ENCODE measurements around the gene SAGE1.
"Not testable (repeated sequence)": the region's sequence is repeated elsewhere in the genome, so short reads cannot be mapped to it uniquely, and the experiment has no call there.

Gene SAGE1

GRCh38 chrX:135893294-135893817, at the start of gene SAGE1, which contains the start of gene CT45A10:
TSS of gene SAGE1 (plus strand) at chrX:135893716. CDS start at chrX:135896243, 2,527 bp downstream.
TSS of gene CT45A10 (minus strand) at chrX:135893444. CDS start at chrX:135885344, 8,100 bp downstream.
- Histone ChIP-seq H3K27ac (no peak within 1 kb of the TSS), H3K9me3 (replicated peaks in 1 of 11) (peaks cover 0 to 28% (median 7%) of the 10 kb centered on the region in 11 experiments; a peak in 13 of 22 replicates), H3K4me2 (no peak within 1 kb of the TSS), H3K9ac (no peak within 1 kb of the TSS), H4K20me1 (no peaks in the 10 kb centered on the region), H3K4me1 (no peaks in the 10 kb centered on the region), H3K27me3 (peaks cover 25 to 77% (median 61%) of the 10 kb centered on the region in 11 experiments; a peak in 20 of 22 replicates), H3K36me3 (no peaks in the 10 kb centered on the region), H3K4me3 (no peak within 1 kb of the TSS)
- TF ChIP-seq Cebpa-rat (IDR thresholded peaks at IDR 0.05): no peak

DNA sequence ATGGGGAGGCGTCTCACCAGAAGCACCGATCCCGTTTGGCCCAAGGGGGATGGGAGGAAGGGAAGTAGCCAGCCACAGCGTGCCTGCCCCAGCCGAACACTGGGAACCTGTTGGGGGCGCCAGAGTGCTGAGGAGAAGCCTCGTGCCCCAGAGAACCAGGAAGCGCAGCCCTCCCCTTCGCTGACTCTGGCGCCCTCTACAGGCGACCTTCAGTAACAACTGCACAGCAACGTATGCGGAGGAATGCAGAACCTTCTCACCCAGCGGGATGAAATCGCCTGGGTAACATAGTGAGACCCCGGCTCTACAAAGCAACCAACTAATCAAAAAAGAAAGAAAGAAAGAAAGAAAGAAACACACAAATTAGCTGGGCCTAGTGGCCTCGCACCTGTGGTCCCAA, 39.1 kb upstream of the SAGE1 start, which contains the start of gene CT45A8:
Gene CT45A8, minus strand, starts transcription at position 101 of the 400 bp plus-strand sequence. CDS start 3,755 bp downstream, outside the sequence.
- not testable (repeated sequence) for H3K9ac ChIP-seq; H3K9me3 ChIP-seq (replicated peaks in 1 of 11); H4K20me1 ChIP-seq; H3K4me3 ChIP-seq; H3K4me2 ChIP-seq; H3K27me3 ChIP-seq; H3K4me1 ChIP-seq; H3K27ac ChIP-seq; H3K36me3 ChIP-seq

GRCh38 chrX:135871712-135872111, 21.8 kb upstream of the SAGE1 start, which contains the start of gene CT45A9:
TSS of gene CT45A9 (minus strand) at chrX:135871812. CDS start at chrX:135868061, 3,751 bp downstream.
- not testable (repeated sequence) for H4K20me1 ChIP-seq; H3K4me3 ChIP-seq; H3K27me3 ChIP-seq; H3K36me3 ChIP-seq; H3K4me2 ChIP-seq; H3K4me1 ChIP-seq; H3K27ac ChIP-seq; H3K9me3 ChIP-seq (replicated peaks in 1 of 11); H3K9ac ChIP-seq

- not testable (repeated sequence) for H3K4me1 ChIP-seq; H3K36me3 ChIP-seq; H3K27me3 ChIP-seq; H3K9ac ChIP-seq; H3K4me2 ChIP-seq; H3K4me3 ChIP-seq; H4K20me1 ChIP-seq; H3K27ac ChIP-seq; H3K9me3 ChIP-seq (replicated peaks in 1 of 11)
Observed at GRCh38 chrX:135882741-135883140, 10.8 kb upstream of the SAGE1 start.

- not testable (repeated sequence) for H3K27ac ChIP-seq, H3K4me1 ChIP-seq, H3K36me3 ChIP-seq, H3K4me3 ChIP-seq, H4K20me1 ChIP-seq, H3K4me2 ChIP-seq, H3K9ac ChIP-seq
- H3K27me3 ChIP-seq: peaks cover 14 to 33% (median 28%) of the 10 kb centered on the region in 11 experiments; a peak in 20 of 22 replicates
- peaks cover 0 to 28% (median 7%) of the 10 kb centered on the region in 11 experiments; a peak in 13 of 22 replicates for H3K9me3 ChIP-seq (replicated peaks in 1 of 11)
Observed at GRCh38 chrX:135888230-135888629, 5.3 kb upstream of the SAGE1 start.

DNA sequence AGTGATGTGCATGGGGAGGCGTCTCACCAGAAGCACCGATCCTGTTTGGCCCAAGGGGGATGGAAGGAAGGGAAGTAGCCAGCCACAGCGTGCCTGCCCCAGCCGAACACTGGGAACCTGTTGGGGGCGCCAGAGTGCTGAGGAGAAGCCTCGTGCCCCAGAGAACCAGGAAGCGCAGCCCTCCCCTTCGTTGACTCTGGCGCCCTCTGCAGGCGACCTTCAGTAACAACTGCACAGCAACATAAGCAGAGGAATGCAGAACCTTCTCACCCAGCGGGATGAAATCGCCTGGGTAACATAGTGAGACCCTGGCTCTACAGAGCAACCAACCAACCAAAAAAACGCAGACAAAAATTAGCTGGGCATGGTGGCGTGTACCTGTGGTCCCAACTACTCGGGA, 4.5 kb upstream of the SAGE1 start:
- Histone ChIP-seq H3K27me3 (peaks cover 19 to 41% (median 35%) of the 10 kb centered on the region in 11 experiments; a peak in 20 of 22 replicates), H3K9me3 (replicated peaks in 1 of 11) (peaks cover 0 to 31% (median 7%) of the 10 kb centered on the region in 11 experiments; a peak in 13 of 22 replicates)
- not testable (repeated sequence) for H3K4me1 ChIP-seq, H3K4me2 ChIP-seq, H3K27ac ChIP-seq, H3K36me3 ChIP-seq, H3K4me3 ChIP-seq, H3K9ac ChIP-seq, H4K20me1 ChIP-seq

DNA sequence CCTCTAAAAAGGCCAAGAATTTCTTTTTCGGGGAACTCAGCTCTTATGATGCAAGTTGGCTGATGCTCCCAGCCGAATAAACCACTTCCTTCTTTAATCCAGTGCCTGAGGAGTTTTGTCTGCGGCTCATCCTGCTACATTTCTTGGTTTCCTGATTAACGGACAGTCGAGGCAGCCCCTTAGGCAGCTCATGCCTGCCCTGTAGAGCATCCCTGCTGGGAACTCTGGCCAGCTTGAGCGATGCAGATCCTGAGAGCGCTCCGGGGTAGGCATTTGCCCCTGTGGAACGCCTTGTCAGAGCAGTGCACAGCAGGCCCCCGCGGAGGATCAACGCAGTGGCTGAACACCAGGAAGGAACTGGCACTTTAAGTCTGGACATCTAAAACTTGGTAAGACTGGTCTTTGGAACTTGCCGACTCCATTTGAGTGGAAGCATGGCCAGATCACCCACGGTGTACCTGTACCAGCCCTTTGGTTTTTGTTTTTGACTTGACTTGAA, 3.4 kb upstream of the SAGE1 start:
- H3K9ac ChIP-seq: no peak overlapping the region
- no peak for TF ChIP-seq Cebpa-rat (IDR thresholded peaks at IDR 0.05)
- no peaks in the 10 kb centered on the region for H3K4me1 ChIP-seq
- H3K27ac ChIP-seq: no peak overlapping the region
- H4K20me1 ChIP-seq: no peaks in the 10 kb centered on the region
- H3K27me3 ChIP-seq: peaks cover 21 to 51% (median 45%) of the 10 kb centered on the region in 11 experiments; a peak in 20 of 22 replicates
- no peak overlapping the region for H3K4me2 ChIP-seq
- H3K4me3 ChIP-seq: no peak overlapping the region
- H3K9me3 ChIP-seq (replicated peaks in 1 of 11): peaks cover 0 to 31% (median 7%) of the 10 kb centered on the region in 11 experiments; a peak in 13 of 22 replicates
- no peaks in the 10 kb centered on the region for H3K36me3 ChIP-seq

DNA sequence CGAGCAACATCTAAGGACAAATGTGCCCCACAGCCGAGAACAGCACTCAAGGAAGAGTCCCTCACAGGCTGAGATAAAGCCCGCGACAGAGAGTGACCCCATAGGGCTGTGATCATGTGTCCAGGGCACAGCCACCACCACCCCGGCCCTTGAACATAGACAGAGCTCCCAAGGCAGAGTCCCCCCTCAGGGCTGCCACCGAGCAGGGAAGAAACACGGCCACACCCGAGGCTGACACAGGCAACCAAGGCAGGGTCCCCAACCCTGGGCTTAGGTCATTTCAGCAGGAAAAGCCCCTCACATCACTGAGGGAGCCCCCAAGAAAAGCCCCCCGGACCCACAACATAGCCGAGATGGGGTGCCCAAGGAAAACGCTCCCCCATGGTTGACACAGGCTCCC, 735 bp upstream of the SAGE1 start:
- Histone ChIP-seq H3K36me3 (no peaks in the 10 kb centered on the region), H3K4me2 (no peak overlapping the region), H3K27ac (no peak overlapping the region), H3K9ac (no peak overlapping the region), H3K27me3 (peaks cover 25 to 75% (median 61%) of the 10 kb centered on the region in 11 experiments; a peak in 20 of 22 replicates), H3K4me1 (no peaks in the 10 kb centered on the region), H3K9me3 (replicated peaks in 1 of 11) (peaks cover 0 to 31% (median 7%) of the 10 kb centered on the region in 11 experiments; a peak in 13 of 22 replicates), H3K4me3 (no peak overlapping the region), H4K20me1 (no peaks in the 10 kb centered on the region)
- TF ChIP-seq Cebpa-rat (IDR thresholded peaks at IDR 0.05): no peak

- H3K36me3 ChIP-seq: no peaks in the 10 kb centered on the region
- H3K27ac ChIP-seq: no peak overlapping the region
- H3K9ac ChIP-seq: no peak overlapping the region
- H3K27me3 ChIP-seq: peaks cover 61 to 99% (median 96%) of the 10 kb centered on the region in 11 experiments
- H4K20me1 ChIP-seq: no peaks in the 10 kb centered on the region
- H3K9me3 ChIP-seq (replicated peaks in 1 of 11): peaks cover 0 to 14% (median 0%) of the 10 kb centered on the region in 11 experiments; a peak in 1 of 22 replicates
- H3K4me2 ChIP-seq: no peak overlapping the region
- H3K4me3 ChIP-seq: no peak overlapping the region
- no peak for TF ChIP-seq Cebpa-rat (IDR thresholded peaks at IDR 0.05)
- no peaks in the 10 kb centered on the region for H3K4me1 ChIP-seq
Observed at GRCh38 chrX:135910251-135910650, 16.7 kb downstream of the SAGE1 start.

- Histone ChIP-seq H3K4me3 (no peak overlapping the region), H3K9ac (no peak overlapping the region), H3K27me3 (peaks cover 91 to 97% (median 95%) of the 10 kb centered on the region in 11 experiments), H3K4me1 (no peaks in the 10 kb centered on the region), H3K27ac (no peak overlapping the region), H3K36me3 (no peaks in the 10 kb centered on the region), H3K4me2 (no peak overlapping the region), H4K20me1 (no peaks in the 10 kb centered on the region), H3K9me3 (replicated peaks in 1 of 11) (peaks cover 0 to 4% (median 0%) of the 10 kb centered on the region in 11 experiments; a peak in 1 of 22 replicates)
- no peak for TF ChIP-seq Cebpa-rat (IDR thresholded peaks at IDR 0.05)
Observed at GRCh38 chrX:135914404-135914803, 20.9 kb downstream of the SAGE1 start.

- not testable (repeated sequence) for H3K27ac ChIP-seq; H3K9me3 ChIP-seq (replicated peaks in 1 of 11); H3K9ac ChIP-seq; H3K4me2 ChIP-seq; H3K4me1 ChIP-seq; H3K36me3 ChIP-seq; H3K4me3 ChIP-seq; H4K20me1 ChIP-seq
- peaks cover 85 to 97% (median 94%) of the 10 kb centered on the region in 11 experiments for H3K27me3 ChIP-seq
Observed at GRCh38 chrX:135920516-135920915, 27.0 kb downstream of the SAGE1 start.
